Left ventricle myocardium inferior (tissue), 1 donor: Measurements from ENCODE around the gene GABRA1. TPM values are rescaled to one million over a fixed set of nuclear protein-coding genes. Genes with fewer than 3 reads are reported as not detected.

ENCODE experiments used
- DNase-seq: peaks from one replicate; pipeline ENCODE4 v3.0.0-alpha.2; 2020
- H3K27ac ChIP-seq: fragments of 200-600 bp; replicated peaks from 2 replicates; pipeline ENCODE4 v1.8.0; 2021
- H3K27me3 ChIP-seq: fragments of 200-600 bp; 2 replicates; pipeline ENCODE4 v1.8.0; 2021; ENCODE audit warnings: low read depth
- H3K36me3 ChIP-seq: fragments of 200-600 bp; 2 replicates; pipeline ENCODE4 v1.8.0; 2021
- H3K4me1 ChIP-seq: fragments of 200-600 bp; 2 replicates; pipeline ENCODE4 v1.8.0; 2021
- H3K4me3 ChIP-seq: fragments of 200-600 bp; 2 replicates; pipeline ENCODE4 v1.8.0; 2021; ENCODE audit warnings: mild to moderate bottlenecking, moderate library complexity
- H3K9me3 ChIP-seq: fragments of 200-600 bp; replicated peaks from 2 replicates; pipeline ENCODE4 v1.8.0; 2021
- intact Hi-C: fragments of 100-400 bp; cut with micrococcal nuclease; formaldehyde crosslinking; loops from one replicate; pipeline ENCODE4 v1.11.0; 2022
- total RNA-seq: library from RNA; stranded (reverse); fragmentation: NEBNext Ultra II Directional; extraction: Animal tissue kit (Norgen Biotek cat#: 25700); gene quantifications from one replicate; pipeline ENCODE4 v1.2.1, GENCODE V29; 2021
- TF ChIP-seq, protein P1 (sequence below): fragments of 200-600 bp; IDR thresholded peaks from 2 replicates; pipeline ENCODE4 v1.8.0; 2021; ENCODE audit warnings: antibody characterized with exemption, mild to moderate bottlenecking, borderline replicate concordance
- donor health status: DM: no; HTN: yes; CAD: no; lungs with severe emphysema.

Gene GABRA1
- total RNA-seq, 1 donor from 2014 or later: not detected

- DNase-seq: no peak
- no peak overlapping the region for H3K27ac ChIP-seq
- no peaks in the 10 kb centered on the region for H3K4me1 ChIP-seq
- no peak overlapping the region for H3K4me3 ChIP-seq
- H3K9me3 ChIP-seq: no peaks in the 10 kb centered on the region
- intact Hi-C loops: no loop called here
- no peaks in the 10 kb centered on the region for H3K36me3 ChIP-seq
- no peaks in the 10 kb centered on the region for H3K27me3 ChIP-seq
- TF ChIP-seq, protein P1, sequence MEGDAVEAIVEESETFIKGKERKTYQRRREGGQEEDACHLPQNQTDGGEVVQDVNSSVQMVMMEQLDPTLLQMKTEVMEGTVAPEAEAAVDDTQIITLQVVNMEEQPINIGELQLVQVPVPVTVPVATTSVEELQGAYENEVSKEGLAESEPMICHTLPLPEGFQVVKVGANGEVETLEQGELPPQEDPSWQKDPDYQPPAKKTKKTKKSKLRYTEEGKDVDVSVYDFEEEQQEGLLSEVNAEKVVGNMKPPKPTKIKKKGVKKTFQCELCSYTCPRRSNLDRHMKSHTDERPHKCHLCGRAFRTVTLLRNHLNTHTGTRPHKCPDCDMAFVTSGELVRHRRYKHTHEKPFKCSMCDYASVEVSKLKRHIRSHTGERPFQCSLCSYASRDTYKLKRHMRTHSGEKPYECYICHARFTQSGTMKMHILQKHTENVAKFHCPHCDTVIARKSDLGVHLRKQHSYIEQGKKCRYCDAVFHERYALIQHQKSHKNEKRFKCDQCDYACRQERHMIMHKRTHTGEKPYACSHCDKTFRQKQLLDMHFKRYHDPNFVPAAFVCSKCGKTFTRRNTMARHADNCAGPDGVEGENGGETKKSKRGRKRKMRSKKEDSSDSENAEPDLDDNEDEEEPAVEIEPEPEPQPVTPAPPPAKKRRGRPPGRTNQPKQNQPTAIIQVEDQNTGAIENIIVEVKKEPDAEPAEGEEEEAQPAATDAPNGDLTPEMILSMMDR: no peak
Observed at GRCh38 chr5:161865510-161865909, 17.6 kb downstream of the GABRA1 start.

- no peak overlapping the region for H3K4me3 ChIP-seq
- no peaks in the 10 kb centered on the region for H3K9me3 ChIP-seq
- H3K36me3 ChIP-seq: no peaks in the 10 kb centered on the region
- TF ChIP-seq, protein P1: no peak
- H3K27me3 ChIP-seq: no peaks in the 10 kb centered on the region
- H3K27ac ChIP-seq: no peak overlapping the region
- DNase-seq: no peak
- intact Hi-C loops: no loop called here
- H3K4me1 ChIP-seq: no peaks in the 10 kb centered on the region
Observed at GRCh38 chr5:161889971-161890370, 42.1 kb downstream of the GABRA1 start.

GRCh38 chr5:161895514-161895913 lies 47.6 kb downstream of the GABRA1 start:
- intact Hi-C loops: no loop called here
- no peak for DNase-seq

GRCh38 chr5:161897033-161897432 lies 49.1 kb downstream of the GABRA1 start:
- DNase-seq: no peak
- H3K27me3 ChIP-seq: no peaks in the 10 kb centered on the region
- TF ChIP-seq, protein P1: no peak
- H3K4me3 ChIP-seq: no peak overlapping the region
- no peak overlapping the region for H3K27ac ChIP-seq
- H3K4me1 ChIP-seq: no peaks in the 10 kb centered on the region
- H3K36me3 ChIP-seq: no peaks in the 10 kb centered on the region
- intact Hi-C loops: no loop called here
- no peaks in the 10 kb centered on the region for H3K9me3 ChIP-seq

More at GRCh38 chr5:161895514-161895913, 47.6 kb downstream of the GABRA1 start:
- Histone ChIP-seq H3K4me1 (no peaks in the 10 kb centered on the region), H3K9me3 (no peaks in the 10 kb centered on the region), H3K27ac (no peak overlapping the region), H3K36me3 (no peaks in the 10 kb centered on the region), H3K4me3 (no peak overlapping the region), H3K27me3 (no peaks in the 10 kb centered on the region)
- TF ChIP-seq, protein P1: no peak

DNA sequence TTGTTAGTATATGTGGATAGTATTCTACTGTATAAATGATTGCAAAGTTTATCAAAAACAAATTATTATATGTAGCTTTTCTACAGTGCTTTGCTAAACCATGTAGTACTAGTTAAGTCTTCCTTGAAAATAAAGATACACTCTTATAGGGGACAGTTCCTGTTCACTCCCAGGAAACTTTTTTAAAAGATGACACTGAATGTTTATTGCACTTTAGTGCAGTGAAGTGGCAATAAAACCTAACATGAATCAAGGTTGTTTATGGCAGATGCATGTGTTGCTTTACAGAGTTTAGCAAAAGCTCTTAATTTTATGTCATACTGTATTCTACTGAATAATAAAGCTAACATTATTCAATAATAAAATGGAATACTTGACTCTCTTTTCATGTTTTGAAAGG lies 51.7 kb downstream of the GABRA1 start:
- no peak for DNase-seq
- Histone ChIP-seq H3K4me3 (no peak overlapping the region), H3K4me1 (no peaks in the 10 kb centered on the region), H3K36me3 (no peaks in the 10 kb centered on the region), H3K27me3 (no peaks in the 10 kb centered on the region), H3K27ac (no peak overlapping the region), H3K9me3 (no peaks in the 10 kb centered on the region)
- TF ChIP-seq, protein P1: no peak
- intact Hi-C loops: no loop called here

- no peaks in the 10 kb centered on the region for H3K36me3 ChIP-seq
- no peaks in the 10 kb centered on the region for H3K4me1 ChIP-seq
- no peak for DNase-seq
Observed at GRCh38 chr5:161900981-161901380, 53.1 kb downstream of the GABRA1 start.

More at GRCh38 chr5:161900981-161901380, 53.1 kb downstream of the GABRA1 start:
- Histone ChIP-seq H3K9me3 (no peaks in the 10 kb centered on the region), H3K27me3 (no peaks in the 10 kb centered on the region), H3K4me3 (no peak overlapping the region), H3K27ac (no peak overlapping the region)
- TF ChIP-seq, protein P1: no peak
- intact Hi-C loops: no loop called here
